ENCODE measurements around the gene EPHB2.

Gene EPHB2

GRCh38 chr1:22870201-22870871, 159.7 kb downstream of the EPHB2 start:
- Histone ChIP-seq H3K36me3 (ENCODE audit: control insufficient read depth, insufficient read depth, low read length, severe bottlenecking) (no peaks in the 10 kb centered on the region), H3K9me3 (ENCODE audit: control insufficient read depth, low read length) (peaks cover 7% of the 10 kb centered on the region), H3K4me3 (ENCODE audit: low read length) (no peak overlapping the region), H3K4me1 (ENCODE audit: control insufficient read depth, insufficient read depth, low read length) (no peaks in the 10 kb centered on the region), H3K9ac (ENCODE audit: low read length) (no peak overlapping the region), H3K27me3 (replicated peaks; ENCODE audit: control insufficient read depth, insufficient read depth, low read length) (peaks cover 5% of the 10 kb centered on the region)
- peak; percentile 22 for DNase-seq (ENCODE audit: low read depth)

- no peak overlapping the region for H3K9ac ChIP-seq (ENCODE audit: low read length)
- H3K4me3 ChIP-seq (ENCODE audit: low read length), result no peak overlapping the region
- peaks cover 2% of the 10 kb centered on the region for H3K9me3 ChIP-seq (ENCODE audit: control insufficient read depth, low read length)
- H3K4me1 ChIP-seq (ENCODE audit: control insufficient read depth, insufficient read depth, low read length), result no peaks in the 10 kb centered on the region
- H3K27me3 ChIP-seq (replicated peaks; ENCODE audit: control insufficient read depth, insufficient read depth, low read length), result peaks cover 6% of the 10 kb centered on the region
- H3K36me3 ChIP-seq (ENCODE audit: control insufficient read depth, insufficient read depth, low read length, severe bottlenecking), result no peaks in the 10 kb centered on the region
- DNase-seq (ENCODE audit: low read depth), result no peak
Observed at GRCh38 chr1:22872981-22873664, 162.5 kb downstream of the EPHB2 start.

GRCh38 chr1:22874785-22875184, 164.1 kb downstream of the EPHB2 start:
- peaks cover 10% of the 10 kb centered on the region for H3K27me3 ChIP-seq (replicated peaks; ENCODE audit: control insufficient read depth, insufficient read depth, low read length)
- H3K36me3 ChIP-seq (ENCODE audit: control insufficient read depth, insufficient read depth, low read length, severe bottlenecking), result no peaks in the 10 kb centered on the region
- no peaks in the 10 kb centered on the region for H3K9me3 ChIP-seq (ENCODE audit: control insufficient read depth, low read length)
- H3K4me3 ChIP-seq (ENCODE audit: low read length), result no peak overlapping the region
- DNase-seq (ENCODE audit: low read depth), result no peak
- H3K4me1 ChIP-seq (ENCODE audit: control insufficient read depth, insufficient read depth, low read length), result no peaks in the 10 kb centered on the region
- H3K9ac ChIP-seq (ENCODE audit: low read length), result no peak overlapping the region

- no peaks in the 10 kb centered on the region for H3K36me3 ChIP-seq (ENCODE audit: control insufficient read depth, insufficient read depth, low read length, severe bottlenecking)
- H3K27me3 ChIP-seq (replicated peaks; ENCODE audit: control insufficient read depth, insufficient read depth, low read length), result peaks cover 10% of the 10 kb centered on the region
- no peak overlapping the region for H3K4me3 ChIP-seq (ENCODE audit: low read length)
- no peak for DNase-seq (ENCODE audit: low read depth)
- no peak overlapping the region for H3K9ac ChIP-seq (ENCODE audit: low read length)
- no peaks in the 10 kb centered on the region for H3K9me3 ChIP-seq (ENCODE audit: control insufficient read depth, low read length)
- no peaks in the 10 kb centered on the region for H3K4me1 ChIP-seq (ENCODE audit: control insufficient read depth, insufficient read depth, low read length)
Observed at GRCh38 chr1:22875241-22875640, 164.6 kb downstream of the EPHB2 start.

- no peak for DNase-seq (ENCODE audit: low read depth)
- no peak overlapping the region for H3K9ac ChIP-seq (ENCODE audit: low read length)
Observed at GRCh38 chr1:22875841-22876240, 165.2 kb downstream of the EPHB2 start.

GRCh38 chr1:22876359-22877111, 165.9 kb downstream of the EPHB2 start:
- no peak overlapping the region for H3K4me3 ChIP-seq (ENCODE audit: low read length)
- no peak overlapping the region for H3K9ac ChIP-seq (ENCODE audit: low read length)
- H3K36me3 ChIP-seq (ENCODE audit: control insufficient read depth, insufficient read depth, low read length, severe bottlenecking), result no peaks in the 10 kb centered on the region
- peaks cover 10% of the 10 kb centered on the region for H3K27me3 ChIP-seq (replicated peaks; ENCODE audit: control insufficient read depth, insufficient read depth, low read length)
- H3K9me3 ChIP-seq (ENCODE audit: control insufficient read depth, low read length), result no peaks in the 10 kb centered on the region
- DNase-seq (ENCODE audit: low read depth), result peak; percentile 57
- H3K4me1 ChIP-seq (ENCODE audit: control insufficient read depth, insufficient read depth, low read length), result no peaks in the 10 kb centered on the region

More at GRCh38 chr1:22875841-22876240, 165.2 kb downstream of the EPHB2 start:
- H3K36me3 ChIP-seq (ENCODE audit: control insufficient read depth, insufficient read depth, low read length, severe bottlenecking), result no peaks in the 10 kb centered on the region
- H3K4me3 ChIP-seq (ENCODE audit: low read length), result no peak overlapping the region
- peaks cover 10% of the 10 kb centered on the region for H3K27me3 ChIP-seq (replicated peaks; ENCODE audit: control insufficient read depth, insufficient read depth, low read length)
- H3K9me3 ChIP-seq (ENCODE audit: control insufficient read depth, low read length), result no peaks in the 10 kb centered on the region
- no peaks in the 10 kb centered on the region for H3K4me1 ChIP-seq (ENCODE audit: control insufficient read depth, insufficient read depth, low read length)

GRCh38 chr1:22877112-22877915, 166.7 kb downstream of the EPHB2 start:
- H3K27me3 ChIP-seq (replicated peaks; ENCODE audit: control insufficient read depth, insufficient read depth, low read length), result peaks cover 10% of the 10 kb centered on the region
- H3K36me3 ChIP-seq (ENCODE audit: control insufficient read depth, insufficient read depth, low read length, severe bottlenecking), result no peaks in the 10 kb centered on the region
- DNase-seq (ENCODE audit: low read depth), result no peak
- H3K9me3 ChIP-seq (ENCODE audit: control insufficient read depth, low read length), result no peaks in the 10 kb centered on the region
- H3K9ac ChIP-seq (ENCODE audit: low read length), result no peak overlapping the region
- no peaks in the 10 kb centered on the region for H3K4me1 ChIP-seq (ENCODE audit: control insufficient read depth, insufficient read depth, low read length)
- no peak overlapping the region for H3K4me3 ChIP-seq (ENCODE audit: low read length)

- Histone ChIP-seq H3K27me3 (replicated peaks; ENCODE audit: control insufficient read depth, insufficient read depth, low read length) (peaks cover 10% of the 10 kb centered on the region), H3K9ac (ENCODE audit: low read length) (no peak overlapping the region), H3K9me3 (ENCODE audit: control insufficient read depth, low read length) (no peaks in the 10 kb centered on the region), H3K4me1 (ENCODE audit: control insufficient read depth, insufficient read depth, low read length) (no peaks in the 10 kb centered on the region), H3K36me3 (ENCODE audit: control insufficient read depth, insufficient read depth, low read length, severe bottlenecking) (no peaks in the 10 kb centered on the region), H3K4me3 (ENCODE audit: low read length) (no peak overlapping the region)
- no peak for DNase-seq (ENCODE audit: low read depth)
Observed at GRCh38 chr1:22877980-22878379, 167.3 kb downstream of the EPHB2 start.

- no peak overlapping the region for H3K4me3 ChIP-seq (ENCODE audit: low read length)
- H3K36me3 ChIP-seq (ENCODE audit: control insufficient read depth, insufficient read depth, low read length, severe bottlenecking), result no peaks in the 10 kb centered on the region
- no peaks in the 10 kb centered on the region for H3K9me3 ChIP-seq (ENCODE audit: control insufficient read depth, low read length)
- no peak overlapping the region for H3K9ac ChIP-seq (ENCODE audit: low read length)
- no peaks in the 10 kb centered on the region for H3K4me1 ChIP-seq (ENCODE audit: control insufficient read depth, insufficient read depth, low read length)
- H3K27me3 ChIP-seq (replicated peaks; ENCODE audit: control insufficient read depth, insufficient read depth, low read length), result peaks cover 10% of the 10 kb centered on the region
- DNase-seq (ENCODE audit: low read depth), result no peak
Observed at GRCh38 chr1:22878626-22879025, 168.0 kb downstream of the EPHB2 start.

- no peaks in the 10 kb centered on the region for H3K4me1 ChIP-seq (ENCODE audit: control insufficient read depth, insufficient read depth, low read length)
- H3K9me3 ChIP-seq (ENCODE audit: control insufficient read depth, low read length), result no peaks in the 10 kb centered on the region
- no peak overlapping the region for H3K9ac ChIP-seq (ENCODE audit: low read length)
- H3K36me3 ChIP-seq (ENCODE audit: control insufficient read depth, insufficient read depth, low read length, severe bottlenecking), result no peaks in the 10 kb centered on the region
- no peak for DNase-seq (ENCODE audit: low read depth)
- H3K4me3 ChIP-seq (ENCODE audit: low read length), result no peak overlapping the region
- peaks cover 10% of the 10 kb centered on the region for H3K27me3 ChIP-seq (replicated peaks; ENCODE audit: control insufficient read depth, insufficient read depth, low read length)
Observed at GRCh38 chr1:22879445-22879844, 168.8 kb downstream of the EPHB2 start.

GRCh38 chr1:22880174-22880601, 169.5 kb downstream of the EPHB2 start:
- no peaks in the 10 kb centered on the region for H3K4me1 ChIP-seq (ENCODE audit: control insufficient read depth, insufficient read depth, low read length)

More at GRCh38 chr1:22880174-22880601, 169.5 kb downstream of the EPHB2 start:
- no peaks in the 10 kb centered on the region for H3K9me3 ChIP-seq (ENCODE audit: control insufficient read depth, low read length)
- no peaks in the 10 kb centered on the region for H3K36me3 ChIP-seq (ENCODE audit: control insufficient read depth, insufficient read depth, low read length, severe bottlenecking)
- peaks cover 10% of the 10 kb centered on the region for H3K27me3 ChIP-seq (replicated peaks; ENCODE audit: control insufficient read depth, insufficient read depth, low read length)
- peak; percentile 30 for DNase-seq (ENCODE audit: low read depth)
- H3K4me3 ChIP-seq (ENCODE audit: low read length), result no peak overlapping the region
- no peak overlapping the region for H3K9ac ChIP-seq (ENCODE audit: low read length)
